ENCODE data around the gene PPP1R12C.

The PPP1R12C gene

DNA sequence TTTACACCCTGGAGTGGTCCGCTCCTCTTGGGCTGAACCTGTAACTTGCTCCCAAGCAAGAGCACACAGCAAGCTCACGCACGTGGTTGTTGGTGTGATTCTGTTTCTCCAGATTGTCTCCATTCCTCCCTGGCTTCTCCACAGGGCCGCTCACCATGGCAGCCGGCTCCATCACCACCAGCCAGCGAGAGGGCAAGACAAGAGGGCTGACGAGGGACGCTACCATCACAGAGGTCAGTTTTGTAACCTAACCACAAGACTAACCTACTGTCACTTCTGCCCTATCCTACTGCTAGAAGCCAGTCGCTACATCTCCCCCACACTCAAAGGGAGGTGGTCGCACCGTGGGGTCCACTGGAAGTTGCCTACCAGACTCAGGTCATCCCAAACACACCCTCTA, 74.7 kb downstream of the PPP1R12C start:
- no peaks in the 10 kb centered on the region for H3K27me3 Mint-ChIP-seq
- peaks cover 14% of the 10 kb centered on the region for H3K4me1 Mint-ChIP-seq
- H3K4me3 Mint-ChIP-seq, result no peak overlapping the region
- peaks cover 54% of the 10 kb centered on the region for H3K36me3 Mint-ChIP-seq
- no peaks in the 10 kb centered on the region for H3K9me3 Mint-ChIP-seq
- H3K27ac Mint-ChIP-seq, result no peak overlapping the region
- ATAC-seq, result no peak

DNA sequence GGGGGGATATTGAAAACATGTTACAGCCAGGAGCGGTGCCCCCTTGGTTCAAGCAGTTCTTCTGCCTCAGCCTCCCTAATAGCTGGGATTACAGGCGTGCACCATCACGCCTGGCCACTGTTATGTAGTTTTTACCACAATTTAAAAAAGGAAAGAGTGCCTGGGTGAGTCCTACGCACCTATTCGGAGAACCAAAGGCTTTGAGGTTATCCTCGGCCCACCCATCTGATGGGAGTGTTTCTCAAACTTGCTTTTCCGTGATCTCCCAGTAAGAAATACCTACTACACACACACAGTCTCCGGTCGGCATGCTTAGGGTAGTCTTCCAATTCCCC, 75.1 kb downstream of the PPP1R12C start:
- peaks cover 50% of the 10 kb centered on the region for H3K36me3 Mint-ChIP-seq
- H3K27ac Mint-ChIP-seq, result no peak overlapping the region
- H3K27me3 Mint-ChIP-seq, result no peaks in the 10 kb centered on the region
- H3K4me3 Mint-ChIP-seq, result no peak overlapping the region
- no peak for ATAC-seq
- peaks cover 14% of the 10 kb centered on the region for H3K4me1 Mint-ChIP-seq
- H3K9me3 Mint-ChIP-seq, result no peaks in the 10 kb centered on the region

DNA sequence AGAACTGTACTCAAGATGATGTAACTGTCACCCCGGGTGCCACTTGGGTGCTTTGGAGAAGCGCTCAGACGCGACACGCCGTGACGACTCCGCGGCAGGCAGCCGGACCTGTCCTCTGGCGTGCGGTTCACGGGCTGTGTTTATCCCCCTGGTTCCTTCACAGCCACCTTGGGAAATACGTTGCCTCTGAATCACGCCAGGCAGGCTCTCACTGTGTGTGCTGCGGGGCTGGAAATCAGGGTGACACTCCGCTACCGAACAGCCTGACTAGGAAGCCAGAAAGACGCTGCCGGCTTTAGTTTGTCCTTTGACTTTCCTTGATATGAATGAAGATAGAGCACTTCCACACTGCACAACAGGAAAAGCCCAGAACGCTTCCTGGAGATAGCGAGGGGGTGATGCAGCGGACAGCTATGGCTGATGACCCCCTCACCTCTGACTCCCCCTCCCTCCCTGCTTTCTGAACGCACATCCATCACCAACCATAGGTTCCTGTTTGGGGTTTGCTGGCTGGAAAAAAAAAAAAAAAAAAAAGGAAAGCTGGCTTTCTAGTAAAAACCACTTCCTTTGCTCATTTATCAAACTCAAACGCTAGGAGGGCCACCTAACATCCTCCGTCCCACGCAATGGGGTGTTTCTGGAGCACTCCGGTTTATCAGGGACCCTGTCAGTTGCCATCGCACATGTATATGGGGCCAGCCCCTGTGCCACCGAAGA, 75.7 kb downstream of the PPP1R12C start:
- Mint-ChIP-seq H3K27ac (no peak overlapping the region), H3K36me3 (peaks cover 45% of the 10 kb centered on the region), H3K4me3 (no peak overlapping the region), H3K4me1 (peaks cover 14% of the 10 kb centered on the region), H3K27me3 (no peaks in the 10 kb centered on the region), H3K9me3 (no peaks in the 10 kb centered on the region)
- no peak for ATAC-seq

DNA sequence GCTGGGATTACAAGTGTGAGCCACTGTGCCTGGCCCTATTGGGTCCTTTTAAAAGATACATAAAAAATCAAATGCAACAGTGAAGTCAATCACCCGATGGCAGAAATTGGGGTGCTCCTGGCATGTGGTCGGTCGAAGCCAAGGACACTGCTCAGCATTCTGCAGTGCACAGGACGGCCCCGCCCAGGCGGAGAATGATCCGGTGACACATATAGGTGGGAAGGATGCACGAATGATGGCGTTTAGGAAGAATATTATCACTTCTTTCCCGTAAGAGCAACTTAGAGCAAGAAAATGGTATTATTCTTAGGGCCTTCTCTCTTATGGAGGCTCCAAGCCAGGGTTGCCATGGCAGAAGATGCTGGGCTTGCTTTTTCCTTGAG, 76.2 kb downstream of the PPP1R12C start:
- H3K9me3 Mint-ChIP-seq, result no peaks in the 10 kb centered on the region
- no peak overlapping the region for H3K4me3 Mint-ChIP-seq
- H3K36me3 Mint-ChIP-seq, result peaks cover 42% of the 10 kb centered on the region
- no peak overlapping the region for H3K27ac Mint-ChIP-seq
- no peaks in the 10 kb centered on the region for H3K27me3 Mint-ChIP-seq
- no peak for ATAC-seq
- H3K4me1 Mint-ChIP-seq, result peaks cover 14% of the 10 kb centered on the region

Measured in stimulated activated memory B cell treated with anti-CD40 and anti-IgM and Interleukin-4, amounts not matched to agents 10 μg/mL and 1 μg/mL and 100 μg/mL, for 72 hours (primary cell).